GM12872 (cell line): ENCODE measurements around the gene PEF1.

ENCODE experiments used
- CTCF ChIP-seq: IDR thresholded peaks from 3 replicates; pipeline ENCODE4 v1.5.1; 2011; ENCODE audit warnings: low read depth, mild to moderate bottlenecking, low read length, moderate library complexity; ENCODE audit not compliant: insufficient read depth

Gene PEF1

GRCh38 chr1:31621498-31621820 lies 23.2 kb downstream of the PEF1 start:
- no peak for TF ChIP-seq CTCF

GRCh38 chr1:31620631-31621497 lies 23.8 kb downstream of the PEF1 start:
- no peak for TF ChIP-seq CTCF

GRCh38 chr1:31618916-31619846 lies 25.5 kb downstream of the PEF1 start:
- no peak for TF ChIP-seq CTCF

GRCh38 chr1:31617916-31618746 lies 26.5 kb downstream of the PEF1 start:
- TF ChIP-seq CTCF: peak; percentile 84

- no peak for TF ChIP-seq CTCF
These were observed 27.3 kb downstream of the PEF1 start, which contains the start of gene HCRTR1 for GRCh38 chr1:31617218-31617915. Gene HCRTR1 (plus strand): TSS chr1:31617689. CDS start chr1:31619193, 1,504 bp downstream.

- TF ChIP-seq CTCF: no peak
These were observed 28.7 kb downstream of the PEF1 start for GRCh38 chr1:31615939-31616338.
